Neural crest cell (in vitro differentiated cells): ENCODE results near the gene ITSN1. TPM values are rescaled to one million over a fixed set of nuclear protein-coding genes. Genes with fewer than 3 reads are reported as not detected.

ENCODE experiments used
- DNase-seq: peaks from one replicate; pipeline ENCODE4 v3.0.0; 2021; ENCODE audit warnings: low read depth, mixed read lengths, low spot score
- H3K27ac Mint-ChIP-seq: one replicate; pipeline ENCODE4 v1.8.0; 2021; ENCODE audit warnings: mild to moderate bottlenecking, mixed read lengths; ENCODE audit not compliant: unreplicated experiment
- H3K27me3 Mint-ChIP-seq: 2 replicates; pipeline ENCODE4 v1.8.0; 2021; ENCODE audit warnings: low read depth, mild to moderate bottlenecking, mixed read lengths
- H3K36me3 Mint-ChIP-seq: 2 replicates; pipeline ENCODE4 v1.8.0; 2021; ENCODE audit warnings: low read depth, mild to moderate bottlenecking, mixed read lengths
- H3K4me1 Mint-ChIP-seq: 2 replicates; pipeline ENCODE4 v1.8.0; 2021; ENCODE audit warnings: mixed read lengths
- H3K4me3 Mint-ChIP-seq: one replicate; pipeline ENCODE4 v1.8.0; 2021; ENCODE audit warnings: mild to moderate bottlenecking, mixed read lengths
- H3K9me3 Mint-ChIP-seq: 2 replicates; pipeline ENCODE4 v1.8.0; 2021; ENCODE audit warnings: mixed read lengths
- CTCF ChIP-seq: fragments of 200-600 bp; sonication (generic); conservative IDR thresholded peaks from 2 replicates; pipeline ENCODE4 v1.5.0; 2021; ENCODE audit warnings: antibody characterized with exemption, mild to moderate bottlenecking
- total RNA-seq: library from RNA; stranded (reverse); gene quantifications from 2 replicates; pipeline ENCODE4 v1.2.1, GENCODE V29; 2021

Gene ITSN1
- total RNA-seq, 1 donor from 2014 or later = 62.7 TPM

- Mint-ChIP-seq H3K4me1 (peaks cover 27% of the 10 kb centered on the region), H3K36me3 (no peaks in the 10 kb centered on the region), H3K27ac (no peak overlapping the region), H3K9me3 (no peaks in the 10 kb centered on the region), H3K27me3 (no peaks in the 10 kb centered on the region), H3K4me3 (no peak overlapping the region)
- DNase-seq = no peak
- no peak for TF ChIP-seq CTCF
Observed at GRCh38 chr21:33667636-33668035, 25.3 kb downstream of the ITSN1 start.

GRCh38 chr21:33668180-33668579, 25.9 kb downstream of the ITSN1 start:
- Mint-ChIP-seq H3K27me3 (no peaks in the 10 kb centered on the region), H3K4me1 (peaks cover 27% of the 10 kb centered on the region), H3K36me3 (no peaks in the 10 kb centered on the region), H3K27ac (no peak overlapping the region), H3K4me3 (no peak overlapping the region), H3K9me3 (no peaks in the 10 kb centered on the region)
- no peak for DNase-seq
- TF ChIP-seq CTCF = no peak

- peaks cover 28% of the 10 kb centered on the region for H3K4me1 Mint-ChIP-seq
- TF ChIP-seq CTCF = no peak
- H3K27ac Mint-ChIP-seq = no peak overlapping the region
- H3K36me3 Mint-ChIP-seq = no peaks in the 10 kb centered on the region
- no peak overlapping the region for H3K4me3 Mint-ChIP-seq
- H3K27me3 Mint-ChIP-seq = no peaks in the 10 kb centered on the region
- no peaks in the 10 kb centered on the region for H3K9me3 Mint-ChIP-seq
- no peak for DNase-seq
Observed at GRCh38 chr21:33668620-33669019, 26.3 kb downstream of the ITSN1 start.

GRCh38 chr21:33670076-33670978, 28.0 kb downstream of the ITSN1 start:
- Mint-ChIP-seq H3K4me1 (peaks cover 38% of the 10 kb centered on the region), H3K27ac (no peak overlapping the region), H3K9me3 (no peaks in the 10 kb centered on the region), H3K36me3 (no peaks in the 10 kb centered on the region), H3K4me3 (no peak overlapping the region), H3K27me3 (no peaks in the 10 kb centered on the region)
- no peak for DNase-seq
- no peak for TF ChIP-seq CTCF

GRCh38 chr21:33673473-33673872, 31.2 kb downstream of the ITSN1 start:
- Mint-ChIP-seq H3K4me3 (no peak overlapping the region), H3K27ac (no peak overlapping the region), H3K4me1 (peaks cover 30% of the 10 kb centered on the region), H3K36me3 (no peaks in the 10 kb centered on the region), H3K9me3 (no peaks in the 10 kb centered on the region), H3K27me3 (no peaks in the 10 kb centered on the region)
- no peak for DNase-seq
- TF ChIP-seq CTCF = no peak
